ENCODE results near the gene RYK. TPM values are rescaled to one million over a fixed set of nuclear protein-coding genes. Genes with fewer than 3 reads are reported as not detected.

RYK gene
- polyA plus RNA-seq, 1 of the 3 experiments (the other 2 are of a cell fraction), result 25.9 TPM

DNA sequence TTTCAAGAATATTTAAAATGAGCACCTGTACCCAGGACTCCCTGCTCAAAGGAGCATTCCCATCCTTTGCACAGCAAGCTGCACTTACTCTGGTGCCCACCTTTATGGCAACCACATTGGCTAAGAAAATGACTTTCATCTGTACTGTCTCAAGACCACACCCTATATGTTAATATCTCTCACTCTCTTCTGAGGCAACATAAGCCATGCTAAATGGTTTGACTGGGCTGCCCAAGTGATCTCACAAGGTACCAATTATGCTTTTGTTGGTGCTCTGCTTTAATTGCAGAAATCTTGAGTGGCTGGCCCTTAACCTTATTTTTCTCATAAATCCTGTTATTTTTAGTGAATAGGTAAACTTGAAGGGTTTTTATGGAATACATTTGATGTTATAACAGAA lies 17.7 kb downstream of the RYK start (continued):
- TF ChIP-seq, protein P1, sequence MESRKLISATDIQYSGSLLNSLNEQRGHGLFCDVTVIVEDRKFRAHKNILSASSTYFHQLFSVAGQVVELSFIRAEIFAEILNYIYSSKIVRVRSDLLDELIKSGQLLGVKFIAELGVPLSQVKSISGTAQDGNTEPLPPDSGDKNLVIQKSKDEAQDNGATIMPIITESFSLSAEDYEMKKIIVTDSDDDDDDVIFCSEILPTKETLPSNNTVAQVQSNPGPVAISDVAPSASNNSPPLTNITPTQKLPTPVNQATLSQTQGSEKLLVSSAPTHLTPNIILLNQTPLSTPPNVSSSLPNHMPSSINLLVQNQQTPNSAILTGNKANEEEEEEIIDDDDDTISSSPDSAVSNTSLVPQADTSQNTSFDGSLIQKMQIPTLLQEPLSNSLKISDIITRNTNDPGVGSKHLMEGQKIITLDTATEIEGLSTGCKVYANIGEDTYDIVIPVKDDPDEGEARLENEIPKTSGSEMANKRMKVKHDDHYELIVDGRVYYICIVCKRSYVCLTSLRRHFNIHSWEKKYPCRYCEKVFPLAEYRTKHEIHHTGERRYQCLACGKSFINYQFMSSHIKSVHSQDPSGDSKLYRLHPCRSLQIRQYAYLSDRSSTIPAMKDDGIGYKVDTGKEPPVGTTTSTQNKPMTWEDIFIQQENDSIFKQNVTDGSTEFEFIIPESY (IDR thresholded peaks at IDR 0.05; ENCODE audit: borderline replicate concordance, low read depth), result no peak
- TF ChIP-seq JUND (IDR thresholded peaks at IDR 0.05), result no peak
- TF ChIP-seq, protein P2, sequence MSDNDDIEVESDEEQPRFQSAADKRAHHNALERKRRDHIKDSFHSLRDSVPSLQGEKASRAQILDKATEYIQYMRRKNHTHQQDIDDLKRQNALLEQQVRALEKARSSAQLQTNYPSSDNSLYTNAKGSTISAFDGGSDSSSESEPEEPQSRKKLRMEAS (IDR thresholded peaks at IDR 0.05; ENCODE audit: low read depth), result no peak
- TF ChIP-seq TCF12 (IDR thresholded peaks at IDR 0.05), result no peak

DNA sequence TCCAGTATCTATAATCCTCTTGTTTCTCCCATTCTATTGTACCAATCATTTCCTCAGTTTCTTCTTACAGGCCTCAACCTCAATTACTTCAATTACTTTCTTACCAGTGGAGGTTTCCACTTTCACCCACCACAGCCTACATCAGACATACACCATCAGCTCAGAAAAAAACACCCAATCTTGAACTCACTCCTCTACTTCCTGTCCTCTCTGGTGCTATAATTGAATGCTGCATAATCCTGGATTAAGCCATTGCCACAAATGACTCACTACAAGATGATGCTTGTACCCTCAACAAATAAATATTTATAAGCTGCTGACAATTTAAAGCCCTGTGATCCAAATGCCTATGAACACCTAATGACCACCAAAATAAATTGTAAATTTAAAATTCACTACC lies 18.5 kb downstream of the RYK start:
- no peaks in the 10 kb centered on the region for H3K27me3 ChIP-seq (ENCODE audit: insufficient read depth)
- ChIA-PET CTCF (interaction anchor here (0.8 to 4.1 kb wide), 6 partner anchors 8 to 302 kb away, joined by 3 to 25 read pairs (median 4); partner anchors contain the start of gene RYK), POLR2A (no interaction called here)
- peaks cover 91% of the 10 kb centered on the region for H4K20me1 ChIP-seq (ENCODE audit: insufficient read depth)
- no peak overlapping the region for H3K9ac ChIP-seq
- H3K79me2 ChIP-seq (ENCODE audit: insufficient read depth), result peaks cover 100% of the 10 kb centered on the region
- H3K4me3 ChIP-seq (ENCODE audit: low read depth in 2 of 2, low read length in 1 of 2), result no peak overlapping the region
- H3F3A ChIP-seq (replicated peaks; ENCODE audit: insufficient read depth), result no peaks in the 10 kb centered on the region
- H3K36me3 ChIP-seq (replicated peaks in 1 of 2; ENCODE audit: control insufficient read depth in 1 of 2, insufficient read depth in 2 of 2, low read length in 1 of 2), result no peaks in the 10 kb centered on the region
- no peaks in the 10 kb centered on the region for H3K9me3 ChIP-seq
- no peak overlapping the region for H2AFZ ChIP-seq (ENCODE audit: low read depth)
- no peak for DNase-seq
- peaks cover 4 to 6% of the 10 kb centered on the region in 2 experiments; a peak in 3 of 4 replicates for H3K4me1 ChIP-seq (ENCODE audit: control insufficient read depth in 1 of 2, insufficient read depth in 2 of 2, low read depth in 1 of 2, low read length in 1 of 2)
- no peaks in the 10 kb centered on the region for H3K9me2 ChIP-seq
- TF ChIP-seq SIN3A (IDR thresholded peaks at IDR 0.05; ENCODE audit: borderline replicate concordance, low read depth, low read length) (no peak), FOSL2 (IDR thresholded peaks at IDR 0.05; ENCODE audit: borderline replicate concordance, low read depth) (peak; percentile 20; the same call in 1 of the 2 replicates), RAD21 (IDR thresholded peaks at IDR 0.05; ENCODE audit: low read length) (no peak)
- no peak overlapping the region for H3K4me2 ChIP-seq
- H3K27ac ChIP-seq (ENCODE audit: low read depth in 2 of 2, low read length in 1 of 2), result no peak overlapping the region

DNA sequence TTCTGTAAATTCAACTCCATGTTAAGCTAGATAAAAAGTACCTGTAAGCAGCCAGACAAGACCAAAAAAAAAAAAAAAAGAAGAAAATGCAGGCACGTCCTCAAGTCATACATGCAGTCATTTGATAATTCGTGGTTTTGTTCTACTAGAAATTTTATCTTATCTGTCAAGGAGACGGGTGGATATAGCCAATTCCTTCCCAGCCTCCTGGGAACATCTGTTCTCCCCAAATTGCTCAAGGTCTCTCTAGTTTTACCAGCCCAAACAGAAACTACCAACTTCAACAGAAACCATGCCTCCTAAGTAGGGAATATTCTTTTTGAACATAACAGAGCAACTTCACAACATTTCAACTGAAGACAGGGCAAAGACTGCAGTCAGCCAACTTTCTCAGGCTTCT lies 19.5 kb downstream of the RYK start:
- H2AFZ ChIP-seq (ENCODE audit: low read depth), result no peak overlapping the region
- ChIA-PET POLR2A (no interaction called here), CTCF (interaction anchor here (1.4 to 4.1 kb wide), 3 partner anchors 19 to 301 kb away, joined by 4 to 25 read pairs (median 4); no protein-coding TSS in a partner anchor)
- 77% methylated on average over 3 of the region's 3 CpGs for WGBS (ENCODE audit: low lambda C conversion rate)
- no peak for TF ChIP-seq MEF2A (IDR thresholded peaks at IDR 0.05; ENCODE audit: borderline replicate concordance, low read depth)
- TF ChIP-seq, protein P3, sequence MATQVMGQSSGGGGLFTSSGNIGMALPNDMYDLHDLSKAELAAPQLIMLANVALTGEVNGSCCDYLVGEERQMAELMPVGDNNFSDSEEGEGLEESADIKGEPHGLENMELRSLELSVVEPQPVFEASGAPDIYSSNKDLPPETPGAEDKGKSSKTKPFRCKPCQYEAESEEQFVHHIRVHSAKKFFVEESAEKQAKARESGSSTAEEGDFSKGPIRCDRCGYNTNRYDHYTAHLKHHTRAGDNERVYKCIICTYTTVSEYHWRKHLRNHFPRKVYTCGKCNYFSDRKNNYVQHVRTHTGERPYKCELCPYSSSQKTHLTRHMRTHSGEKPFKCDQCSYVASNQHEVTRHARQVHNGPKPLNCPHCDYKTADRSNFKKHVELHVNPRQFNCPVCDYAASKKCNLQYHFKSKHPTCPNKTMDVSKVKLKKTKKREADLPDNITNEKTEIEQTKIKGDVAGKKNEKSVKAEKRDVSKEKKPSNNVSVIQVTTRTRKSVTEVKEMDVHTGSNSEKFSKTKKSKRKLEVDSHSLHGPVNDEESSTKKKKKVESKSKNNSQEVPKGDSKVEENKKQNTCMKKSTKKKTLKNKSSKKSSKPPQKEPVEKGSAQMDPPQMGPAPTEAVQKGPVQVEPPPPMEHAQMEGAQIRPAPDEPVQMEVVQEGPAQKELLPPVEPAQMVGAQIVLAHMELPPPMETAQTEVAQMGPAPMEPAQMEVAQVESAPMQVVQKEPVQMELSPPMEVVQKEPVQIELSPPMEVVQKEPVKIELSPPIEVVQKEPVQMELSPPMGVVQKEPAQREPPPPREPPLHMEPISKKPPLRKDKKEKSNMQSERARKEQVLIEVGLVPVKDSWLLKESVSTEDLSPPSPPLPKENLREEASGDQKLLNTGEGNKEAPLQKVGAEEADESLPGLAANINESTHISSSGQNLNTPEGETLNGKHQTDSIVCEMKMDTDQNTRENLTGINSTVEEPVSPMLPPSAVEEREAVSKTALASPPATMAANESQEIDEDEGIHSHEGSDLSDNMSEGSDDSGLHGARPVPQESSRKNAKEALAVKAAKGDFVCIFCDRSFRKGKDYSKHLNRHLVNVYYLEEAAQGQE (IDR thresholded peaks at IDR 0.05; ENCODE audit: low read depth, low read length), result no peak
- TF ChIP-seq YY1 (IDR thresholded peaks at IDR 0.05; ENCODE audit: low read depth), result no peak
- TF ChIP-seq FOSL2 (IDR thresholded peaks at IDR 0.05; ENCODE audit: borderline replicate concordance, low read depth), result no peak
- no peak for TF ChIP-seq TAF1 (IDR thresholded peaks at IDR 0.05; ENCODE audit: borderline replicate concordance, low read depth, low read length)
- no peak overlapping the region for H3K4me3 ChIP-seq (ENCODE audit: low read depth in 2 of 2, low read length in 1 of 2)
- no peaks in the 10 kb centered on the region for H3F3A ChIP-seq (replicated peaks; ENCODE audit: insufficient read depth)
- H3K4me2 ChIP-seq, result no peak overlapping the region
- H3K79me2 ChIP-seq (ENCODE audit: insufficient read depth), result peaks cover 100% of the 10 kb centered on the region
- no peak for DNase-seq
- no peaks in the 10 kb centered on the region for H3K9me3 ChIP-seq
- no peaks in the 10 kb centered on the region for H3K27me3 ChIP-seq (ENCODE audit: insufficient read depth)
- no peaks in the 10 kb centered on the region for H3K36me3 ChIP-seq (replicated peaks in 1 of 2; ENCODE audit: control insufficient read depth in 1 of 2, insufficient read depth in 2 of 2, low read length in 1 of 2)
- peaks cover 2 to 6% of the 10 kb centered on the region in 2 experiments; a peak in 3 of 4 replicates for H3K4me1 ChIP-seq (ENCODE audit: control insufficient read depth in 1 of 2, insufficient read depth in 2 of 2, low read depth in 1 of 2, low read length in 1 of 2)
- H3K27ac ChIP-seq (ENCODE audit: low read depth in 2 of 2, low read length in 1 of 2), result no peak overlapping the region; a peak in 1 of 4 replicates
- no peaks in the 10 kb centered on the region for H3K9me2 ChIP-seq
- H3K9ac ChIP-seq, result no peak overlapping the region
- H4K20me1 ChIP-seq (ENCODE audit: insufficient read depth), result peaks cover 91% of the 10 kb centered on the region
